IPS-11a (cell line): ENCODE measurements around the gene GDF11.
A peak's percentile ranks its signal among the peaks of the same experiment; 100 is the strongest.
"Not testable (repeated sequence)": the region's sequence is repeated elsewhere in the genome, so short reads cannot be mapped to it uniquely, and the experiment has no call there.

Source experiments
- H3K4me3 ChIP-seq: one replicate; pipeline ENCODE4 v1.5.1; 2013; ENCODE audit warnings: low read depth, low read length, control low read depth

The GDF11 gene

DNA sequence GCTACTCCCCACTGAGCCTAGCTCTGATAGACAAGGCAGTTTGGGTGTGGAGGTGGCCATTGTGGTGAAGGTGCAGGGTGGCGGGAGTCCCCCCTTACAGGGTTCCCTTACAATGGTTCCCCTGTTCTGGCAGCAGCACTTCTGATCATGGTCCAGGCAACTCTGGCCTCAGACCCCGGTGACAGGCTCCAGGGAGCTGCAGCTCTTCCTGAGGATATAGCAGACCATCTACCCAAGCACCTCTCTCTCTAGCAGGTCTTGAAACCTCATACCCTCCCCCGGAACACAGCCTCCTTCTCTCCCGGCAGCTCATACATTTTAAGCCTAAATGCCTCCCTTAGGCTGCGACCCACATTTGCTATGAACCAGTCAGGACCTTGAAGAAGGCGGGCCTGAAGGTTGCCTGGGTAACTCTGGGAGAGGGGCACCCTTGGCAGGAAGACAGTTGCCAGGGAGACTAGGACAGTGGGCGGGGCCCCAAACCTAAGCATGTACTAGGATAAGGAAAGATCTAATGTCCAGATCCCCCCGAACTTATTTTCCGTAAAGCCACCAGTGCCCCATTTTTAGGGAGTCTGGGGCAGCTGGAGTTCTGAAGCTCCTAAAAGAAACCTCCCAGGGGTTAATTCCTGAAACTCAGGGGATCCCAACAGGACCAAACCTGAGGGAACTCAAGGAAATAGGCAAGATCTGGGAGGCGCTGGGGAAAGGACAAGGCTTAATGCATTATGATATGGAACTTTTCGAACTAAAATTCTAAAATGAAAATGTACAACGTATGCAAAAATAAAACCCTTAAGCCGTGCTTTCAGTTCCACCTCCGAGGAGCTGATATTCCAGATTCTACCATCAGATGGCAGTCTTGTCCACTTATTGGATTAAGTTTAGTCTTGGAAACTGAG lies 4.5 kb upstream of the GDF11 start:
- peak overlapping the region; percentile 49 for H3K4me3 ChIP-seq

- H3K4me3 ChIP-seq, result no peak overlapping the region
Observed at GRCh38 chr12:55739025-55739378, 3.9 kb upstream of the GDF11 start.

GRCh38 chr12:55741931-55742680 lies 816 bp upstream of the GDF11 start:
- peak overlapping the region; percentile 18 for H3K4me3 ChIP-seq

DNA sequence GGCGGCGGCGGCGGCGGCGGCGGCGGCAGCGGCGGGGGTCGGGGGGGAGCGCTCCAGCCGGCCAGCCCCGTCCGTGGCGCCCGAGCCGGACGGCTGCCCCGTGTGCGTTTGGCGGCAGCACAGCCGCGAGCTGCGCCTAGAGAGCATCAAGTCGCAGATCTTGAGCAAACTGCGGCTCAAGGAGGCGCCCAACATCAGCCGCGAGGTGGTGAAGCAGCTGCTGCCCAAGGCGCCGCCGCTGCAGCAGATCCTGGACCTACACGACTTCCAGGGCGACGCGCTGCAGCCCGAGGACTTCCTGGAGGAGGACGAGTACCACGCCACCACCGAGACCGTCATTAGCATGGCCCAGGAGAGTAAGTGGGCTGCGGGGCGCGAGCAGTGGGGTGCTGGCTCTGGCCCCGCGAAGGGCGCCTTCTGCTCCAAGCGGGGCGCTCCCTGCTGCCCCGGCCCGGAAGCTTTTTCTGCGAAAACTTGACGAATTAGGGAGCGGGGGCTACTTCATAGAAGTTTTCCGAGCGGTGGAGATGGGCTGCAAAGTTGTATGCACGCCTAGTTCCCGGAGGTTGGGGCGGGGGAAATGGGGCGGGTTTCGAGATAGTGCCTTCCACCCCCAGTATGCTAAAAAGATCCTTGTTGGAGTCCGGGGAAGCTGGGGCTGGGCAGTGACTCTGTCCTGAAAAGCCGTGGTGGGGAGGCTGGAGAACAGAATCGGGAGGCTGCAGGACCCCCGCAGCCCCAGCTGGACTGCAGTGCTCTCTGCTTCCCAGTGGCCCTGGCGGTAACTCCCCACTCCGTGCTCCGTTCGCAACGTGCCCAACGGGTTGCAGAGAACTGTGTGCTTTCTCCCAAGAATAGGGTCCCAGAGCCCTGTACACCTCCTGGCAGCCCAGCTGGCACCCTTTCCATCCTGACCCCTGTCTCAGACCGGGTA lies 751 bp downstream of the GDF11 start:
- peak overlapping the region; percentile 94 for H3K4me3 ChIP-seq

DNA sequence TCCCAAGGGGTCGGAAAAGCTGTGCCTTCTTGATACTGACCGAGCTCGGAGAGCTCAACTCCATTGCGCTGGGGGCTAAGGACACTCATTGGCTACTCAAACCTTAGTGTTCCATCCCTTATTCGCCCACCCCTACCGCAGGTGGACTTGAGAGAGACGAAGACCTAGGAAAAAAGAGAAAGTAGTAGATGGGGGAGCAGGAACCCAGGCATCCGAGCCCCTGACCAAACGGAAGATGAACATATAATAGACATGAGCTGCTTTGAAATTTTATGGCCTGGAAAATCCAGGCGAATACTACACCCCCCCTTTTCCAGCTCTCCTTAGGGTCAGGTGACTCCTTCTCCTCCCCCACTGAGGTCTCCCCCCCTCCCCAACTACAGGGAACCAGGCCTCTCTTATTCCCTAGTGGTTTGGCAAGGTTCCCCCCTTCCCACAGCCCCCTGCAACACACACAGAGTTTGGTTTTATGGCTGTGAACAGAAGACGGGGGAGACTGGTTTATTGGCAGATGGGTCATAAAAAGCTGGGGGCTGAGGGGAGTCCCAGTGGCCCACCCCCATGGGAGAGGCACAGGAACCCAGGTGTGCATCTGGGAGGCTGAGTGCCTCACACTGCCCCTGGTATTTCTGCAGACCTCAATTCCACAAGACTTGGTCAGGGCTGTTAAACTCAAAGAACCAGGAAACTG lies 1.6 kb downstream of the GDF11 start:
- peak overlapping the region; percentile 94 for H3K4me3 ChIP-seq

GRCh38 chr12:55745361-55746173 lies 2.6 kb downstream of the GDF11 start:
- peak overlapping the region; percentile 64 for H3K4me3 ChIP-seq

- H3K4me3 ChIP-seq, result peak overlapping the region; percentile 1
Observed at GRCh38 chr12:55746174-55746912, 3.4 kb downstream of the GDF11 start.

- H3K4me3 ChIP-seq, result no peak overlapping the region
Observed at GRCh38 chr12:55746913-55747231, 4.0 kb downstream of the GDF11 start.

- no peak overlapping the region for H3K4me3 ChIP-seq
Observed at GRCh38 chr12:55748230-55748993, 5.5 kb downstream of the GDF11 start.

DNA sequence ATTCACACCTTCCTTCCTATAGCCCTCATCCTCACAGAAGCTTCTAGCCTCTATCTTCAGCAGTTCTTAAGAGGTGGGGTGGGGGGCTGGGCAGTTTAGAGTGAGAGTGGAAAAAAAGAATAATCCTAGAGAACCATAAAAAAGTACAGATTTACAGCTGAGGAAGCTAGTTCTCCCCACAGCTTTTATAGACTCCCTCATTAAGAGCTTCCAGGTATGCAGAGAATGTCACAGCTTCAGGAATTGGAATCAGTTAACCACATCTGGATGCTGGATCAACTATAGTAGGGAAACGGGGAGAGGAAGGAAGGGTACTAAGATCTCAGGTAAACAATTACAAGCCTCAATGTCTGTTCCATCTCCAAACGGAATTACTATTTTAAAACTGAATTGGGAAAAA lies 12.3 kb downstream of the GDF11 start:
- H3K4me3 ChIP-seq, result no peak overlapping the region

DNA sequence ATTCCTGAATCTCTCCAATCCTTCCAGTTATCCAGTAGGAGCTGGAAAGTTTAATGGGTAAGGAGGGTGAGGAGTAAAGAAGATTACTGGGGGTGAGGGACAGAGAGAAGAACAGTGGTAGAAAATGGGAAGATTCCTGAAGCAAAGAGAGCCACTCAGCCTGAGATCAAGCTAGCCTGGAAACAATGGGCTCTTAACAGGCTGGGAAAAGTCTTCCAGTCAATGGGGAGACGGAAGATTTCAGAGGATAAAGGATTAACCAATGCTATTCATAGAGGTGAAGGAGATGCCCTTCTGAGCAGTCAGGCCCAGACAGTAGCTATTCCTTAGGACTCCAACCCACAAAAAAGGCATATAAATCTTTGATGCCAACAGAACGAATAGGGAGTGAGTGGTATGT lies 14.8 kb downstream of the GDF11 start:
- no peak overlapping the region for H3K4me3 ChIP-seq

DNA sequence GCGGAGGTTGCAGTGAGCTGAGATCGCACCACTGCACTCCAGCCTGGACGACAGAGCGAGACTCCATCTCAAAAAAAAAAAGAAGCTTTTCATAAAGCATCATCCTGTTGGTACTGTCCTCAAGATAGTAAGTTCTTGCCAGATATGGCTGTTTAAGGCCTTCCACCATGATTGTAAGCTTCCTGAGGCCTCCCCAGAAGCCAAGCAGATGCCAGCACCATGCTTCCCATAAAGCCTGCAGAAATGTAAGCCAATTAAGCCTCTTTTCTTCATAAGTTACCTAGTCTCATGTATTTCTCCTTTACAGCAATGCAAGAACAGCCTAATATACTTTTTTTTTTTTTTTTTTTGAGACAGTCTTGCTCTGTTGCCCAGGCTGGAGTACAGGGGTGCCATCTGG lies 15.7 kb downstream of the GDF11 start:
- not testable (repeated sequence) for H3K4me3 ChIP-seq

DNA sequence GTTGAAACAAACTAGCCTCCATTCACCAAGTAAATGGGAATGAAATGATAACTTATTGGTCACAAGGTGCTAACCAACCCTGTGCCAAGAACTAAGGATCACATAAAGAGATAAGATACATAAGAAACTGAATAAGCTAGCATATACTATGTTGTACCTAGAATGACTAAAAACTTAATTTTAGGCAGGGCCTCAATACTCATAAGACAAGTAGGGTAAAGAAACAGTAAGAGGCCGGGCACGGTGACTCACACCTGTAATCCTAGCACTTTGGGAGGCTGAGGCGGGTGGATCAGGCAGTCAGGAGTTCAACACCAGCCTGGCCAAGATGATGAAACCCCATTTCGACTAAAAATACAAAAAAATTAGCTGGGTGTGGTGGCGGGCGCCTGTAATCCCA lies 17.7 kb downstream of the GDF11 start:
- no peak overlapping the region for H3K4me3 ChIP-seq

DNA sequence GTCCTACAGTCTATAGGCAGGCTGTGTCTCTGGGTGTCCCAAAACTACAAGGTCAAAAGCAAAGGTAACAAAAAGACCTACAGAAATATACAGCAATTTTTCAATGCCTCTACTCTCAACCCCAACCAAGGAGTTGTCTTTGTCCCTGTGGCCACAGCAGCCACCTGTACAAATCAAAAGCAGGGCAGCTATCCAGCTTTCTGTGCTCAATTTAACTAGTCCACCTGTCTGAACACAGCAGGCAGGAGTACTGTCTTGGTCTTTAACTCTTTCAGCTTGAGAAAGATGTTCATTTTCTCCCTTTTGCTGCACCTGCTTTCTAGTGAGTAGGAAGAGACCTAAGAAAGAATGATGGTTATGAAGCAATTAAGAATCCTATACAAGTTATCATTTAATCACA lies 19.7 kb downstream of the GDF11 start:
- no peak overlapping the region for H3K4me3 ChIP-seq

- no peak overlapping the region for H3K4me3 ChIP-seq
Observed at GRCh38 chr12:55765736-55766290, 22.9 kb downstream of the GDF11 start.

GRCh38 chr12:55767156-55767555 lies 24.2 kb downstream of the GDF11 start:
- H3K4me3 ChIP-seq, result no peak overlapping the region

DNA sequence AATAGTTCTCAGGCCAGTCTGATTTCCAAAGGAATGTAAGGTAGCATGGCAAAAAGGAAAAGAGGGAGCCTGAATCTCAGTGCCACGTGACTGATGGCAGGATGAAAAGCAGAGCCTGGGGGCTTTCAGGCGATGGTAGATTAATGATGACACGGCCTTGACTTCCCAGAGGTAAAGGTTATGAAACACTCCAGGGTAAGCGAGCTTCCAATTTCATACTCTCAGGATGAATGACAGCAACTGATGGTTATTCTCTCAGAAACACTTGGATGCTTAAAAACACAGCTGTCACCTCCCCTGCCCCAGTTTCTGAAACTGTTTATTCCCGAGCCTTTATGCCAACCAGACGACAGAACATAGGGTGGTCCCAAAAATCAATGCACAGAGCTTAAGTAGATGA lies 28.8 kb downstream of the GDF11 start:
- H3K4me3 ChIP-seq, result no peak overlapping the region

GRCh38 chr12:55777856-55778255 lies 34.9 kb downstream of the GDF11 start:
- H3K4me3 ChIP-seq, result no peak overlapping the region
